Right cardiac atrium (tissue), 5 donors: ENCODE measurements around the gene RAB40B. TPM values are rescaled to one million over a fixed set of nuclear protein-coding genes. Genes with fewer than 3 reads are reported as not detected.

Experiments
- ATAC-seq, 2 donors: fragments of 200-7000 bp; cut with Tn5 transposase; one replicate each; pipeline versions ENCODE4 v1.8.0 to v1.9.1; 2020; ENCODE audit warnings: moderate library complexity in 2 of 2, mild to moderate bottlenecking in 1 of 2
- DNase-seq, 3 donors: peaks; one replicate each; pipeline ENCODE4 v3.0.0-alpha.2; 2020
- H3K27ac ChIP-seq: one replicate; pipeline ENCODE4 v1.5.1; 2013; ENCODE audit warnings: mild to moderate bottlenecking, low read length, control low read depth, moderate library complexity
- H3K27me3 ChIP-seq: one replicate; pipeline ENCODE4 v1.6.1; 2013; ENCODE audit not compliant: control insufficient read depth, insufficient read depth
- H3K4me1 ChIP-seq: one replicate; pipeline ENCODE4 v1.6.1; 2013; ENCODE audit warnings: low read length; ENCODE audit not compliant: control insufficient read depth, insufficient read depth
- H3K4me3 ChIP-seq: one replicate; pipeline ENCODE4 v1.5.1; 2013; ENCODE audit warnings: low read length, control low read depth
- H3K9me3 ChIP-seq: one replicate; pipeline ENCODE4 v1.6.1; 2013; ENCODE audit warnings: low read length; ENCODE audit not compliant: control insufficient read depth
- WGBS: extraction: QIAGEN DNeasy Blood & Tissue Kit; methylation state at CpG from one replicate; pipeline ENCODE4 v1.1.7; 2013; 5-methylcytosine and 5-hydroxymethylcytosine counted together
- intact Hi-C, 4 donors: fragments of 100-400 bp; cut with DNase I; formaldehyde crosslinking; loops; one replicate each; pipeline versions ENCODE4 v1.11.0 to v1.14.0; 2022 to 2023
- polyA plus RNA-seq: library from polyadenylated mRNA; stranded (reverse); fragments of 200-250 nt; gene quantifications from one replicate; pipeline ENCODE4 v1.2.3, GENCODE V29; 2013
- total RNA-seq, 4 donors: library from RNA; stranded (reverse); fragmentation: NEBNext Ultra II Directional; extraction: Animal tissue kit (Norgen Biotek cat#: 25700); gene quantifications; one replicate each; pipeline ENCODE4 v1.2.1, GENCODE V29; 2021
- donor health status: healthy with polysubstance abuse.
- donor health status: DM: no; HTN: yes; CAD: no.
- donor health status: DM: no; HTN: no; CAD: no.
- donor health status: DM: no; HTN: yes; CAD: no; lungs with severe emphysema.
- donor health status: DM: yes; HTN: yes; CAD: no.

Gene RAB40B
- total and polyA plus RNA-seq, 5 donors: 14.0 to 20.8 (median 18.9) TPM

- DNase-seq (peak in 1 of 3 donors; percentile 25), ATAC-seq (peak in 1 of 2 donors; percentile 28)
- WGBS: 83% methylated on average over 10 of the region's 10 CpGs
- Histone ChIP-seq H3K9me3 (no peaks in the 10 kb centered on the region), H3K4me1 (no peaks in the 10 kb centered on the region), H3K27me3 (no peaks in the 10 kb centered on the region), H3K27ac (no peak overlapping the region), H3K4me3 (no peak overlapping the region)
- intact Hi-C loops: no loop called here
Measured at GRCh38 chr17:82687375-82687861, 11.1 kb downstream of the RAB40B start.

GRCh38 chr17:82686366-82687324, 11.9 kb downstream of the RAB40B start:
- Histone ChIP-seq H3K4me3 (no peak overlapping the region), H3K4me1 (no peaks in the 10 kb centered on the region), H3K27me3 (no peaks in the 10 kb centered on the region), H3K27ac (no peak overlapping the region), H3K9me3 (no peaks in the 10 kb centered on the region)
- intact Hi-C loops: no loop called here
- peak in 1 of 2 donors; percentile 25 for ATAC-seq
- peak in 1 of 3 donors; percentile 27 for DNase-seq
- WGBS: 89% methylated on average over 19 of the region's 19 CpGs

- intact Hi-C loops: no loop called here
- Histone ChIP-seq H3K27me3 (no peaks in the 10 kb centered on the region), H3K9me3 (no peaks in the 10 kb centered on the region), H3K27ac (no peak overlapping the region), H3K4me1 (no peaks in the 10 kb centered on the region), H3K4me3 (no peak overlapping the region)
- 94% methylated on average over 12 of the region's 12 CpGs for WGBS
- ATAC-seq: no peak
- DNase-seq: peak in 1 of 3 donors; percentile 16
Measured at GRCh38 chr17:82685291-82685690, 13.2 kb downstream of the RAB40B start.

- Histone ChIP-seq H3K9me3 (no peaks in the 10 kb centered on the region), H3K4me3 (no peak overlapping the region), H3K4me1 (no peaks in the 10 kb centered on the region), H3K27me3 (no peaks in the 10 kb centered on the region), H3K27ac (no peak overlapping the region)
- DNase-seq (peak in 1 of 3 donors; percentile 41), ATAC-seq (no peak)
- WGBS: 83% methylated on average over 13 of the region's 13 CpGs
- intact Hi-C loops: no loop called here
Measured at GRCh38 chr17:82684228-82684841, 14.2 kb downstream of the RAB40B start.

- peak in 1 of 3 donors; percentile 3 for DNase-seq
- intact Hi-C loops: no loop called here
- no peak for ATAC-seq
- Histone ChIP-seq H3K27me3 (no peaks in the 10 kb centered on the region), H3K27ac (no peak overlapping the region), H3K4me1 (no peaks in the 10 kb centered on the region), H3K9me3 (no peaks in the 10 kb centered on the region), H3K4me3 (no peak overlapping the region)
- 95% methylated on average over 1 of the region's 1 CpG for WGBS
Measured at GRCh38 chr17:82683534-82683933, 15.0 kb downstream of the RAB40B start.

GRCh38 chr17:82681547-82681946, 17.0 kb downstream of the RAB40B start:
- no peak for ATAC-seq

GRCh38 chr17:82679586-82680465, 18.7 kb downstream of the RAB40B start:
- no peaks in the 10 kb centered on the region for H3K4me1 ChIP-seq
- H3K27me3 ChIP-seq: no peaks in the 10 kb centered on the region
- H3K9me3 ChIP-seq: no peaks in the 10 kb centered on the region
- intact Hi-C loops: no loop called here
- no peak overlapping the region for H3K4me3 ChIP-seq
- 87% methylated on average over 28 of the region's 28 CpGs for WGBS
- DNase-seq (peak in 1 of 3 donors; percentile 36), ATAC-seq (peak; percentile 35 to 37)
- H3K27ac ChIP-seq: no peak overlapping the region

More at GRCh38 chr17:82681547-82681946, 17.0 kb downstream of the RAB40B start:
- no peaks in the 10 kb centered on the region for H3K4me1 ChIP-seq
- intact Hi-C loops: no loop called here
- H3K9me3 ChIP-seq: no peaks in the 10 kb centered on the region
- H3K27ac ChIP-seq: no peak overlapping the region
- no peaks in the 10 kb centered on the region for H3K27me3 ChIP-seq
- no peak overlapping the region for H3K4me3 ChIP-seq
- no peak for DNase-seq
- WGBS: 98% methylated on average over 3 of the region's 3 CpGs

- Histone ChIP-seq H3K4me3 (no peak overlapping the region), H3K9me3 (no peaks in the 10 kb centered on the region), H3K4me1 (no peaks in the 10 kb centered on the region), H3K27me3 (no peaks in the 10 kb centered on the region), H3K27ac (no peak overlapping the region)
- ATAC-seq: no peak
- 93% methylated on average over 14 of the region's 14 CpGs for WGBS
- DNase-seq: peak in 1 of 3 donors; percentile 27
- intact Hi-C loops: no loop called here
Measured at GRCh38 chr17:82678265-82678891, 20.1 kb downstream of the RAB40B start.

- ATAC-seq (no peak), DNase-seq (peak in 1 of 3 donors; percentile 20)
- no peaks in the 10 kb centered on the region for H3K4me1 ChIP-seq
- no peaks in the 10 kb centered on the region for H3K27me3 ChIP-seq
- intact Hi-C loops: no loop called here
- 88% methylated on average over 23 of the region's 23 CpGs for WGBS
- H3K27ac ChIP-seq: no peak overlapping the region
- no peaks in the 10 kb centered on the region for H3K9me3 ChIP-seq
- H3K4me3 ChIP-seq: no peak overlapping the region
Measured at GRCh38 chr17:82677353-82677925, 21.1 kb downstream of the RAB40B start.
